SH-SY5Y (cell line): ENCODE data around the gene SMIM28.

Experiments
- GATA2 ChIP-seq: IDR thresholded peaks from 2 replicates; pipeline ENCODE4 v1.6.1; 2011; ENCODE audit warnings: mild to moderate bottlenecking, low read depth, low read length
- GATA3 ChIP-seq: IDR thresholded peaks from 2 replicates; pipeline ENCODE4 v1.6.1; 2011; ENCODE audit warnings: low read depth, mild to moderate bottlenecking, low read length, moderate library complexity

GRCh38 chr6:138336221-138336620 lies 41.5 kb upstream of the SMIM28 start:
- no peak for TF ChIP-seq GATA2
- TF ChIP-seq GATA3 = no peak
